HUES6 (cell line): ENCODE data around the gene KIAA1217.
A peak's percentile ranks its signal among the peaks of the same experiment; 100 is the strongest.
"Not testable (repeated sequence)": the region's sequence is repeated elsewhere in the genome, so short reads cannot be mapped to it uniquely, and the experiment has no call there.

Source experiments
- H3K27ac ChIP-seq: 2 replicates; pipeline ENCODE4 v1.7.0; 2013; ENCODE audit warnings: low read depth, mild to moderate bottlenecking, low read length, inconsistent platforms
- H3K27me3 ChIP-seq: 2 replicates; pipeline ENCODE4 v1.6.1; 2013; ENCODE audit warnings: low read length; ENCODE audit not compliant: control insufficient read depth, insufficient read depth
- H3K36me3 ChIP-seq: 2 replicates; pipeline ENCODE4 v1.6.1; 2013; ENCODE audit warnings: low read length; ENCODE audit not compliant: control insufficient read depth, insufficient read depth
- H3K4me1 ChIP-seq: 2 replicates; pipeline ENCODE4 v1.6.1; 2013; ENCODE audit warnings: low read length; ENCODE audit not compliant: control insufficient read depth, insufficient read depth
- H3K4me3 ChIP-seq: 2 replicates; pipeline ENCODE4 v1.5.1; 2013; ENCODE audit warnings: low read depth, low read length
- H3K9ac ChIP-seq: one replicate; pipeline ENCODE4 v1.6.1; 2013; ENCODE audit warnings: mild to moderate bottlenecking, low read length
- H3K9me3 ChIP-seq: 2 replicates; pipeline ENCODE4 v1.6.1; 2013; ENCODE audit warnings: low read depth, low read length; ENCODE audit not compliant: control insufficient read depth, insufficient read depth

The KIAA1217 gene

GRCh38 chr10:24340883-24341282, 131.9 kb downstream of the KIAA1217 start:
- H3K4me3 ChIP-seq: no peak overlapping the region
- H3K36me3 ChIP-seq: no peaks in the 10 kb centered on the region
- H3K9ac ChIP-seq: no peak overlapping the region
- no peaks in the 10 kb centered on the region for H3K27me3 ChIP-seq
- no peaks in the 10 kb centered on the region for H3K4me1 ChIP-seq
- H3K27ac ChIP-seq: no peak overlapping the region
- no peaks in the 10 kb centered on the region for H3K9me3 ChIP-seq

GRCh38 chr10:24341371-24341770, 132.4 kb downstream of the KIAA1217 start:
- Histone ChIP-seq H3K9me3 (no peaks in the 10 kb centered on the region), H3K4me1 (no peaks in the 10 kb centered on the region), H3K36me3 (no peaks in the 10 kb centered on the region), H3K9ac (no peak overlapping the region), H3K4me3 (no peak overlapping the region), H3K27ac (no peak overlapping the region), H3K27me3 (no peaks in the 10 kb centered on the region)

GRCh38 chr10:24341897-24342296, 133.0 kb downstream of the KIAA1217 start:
- no peaks in the 10 kb centered on the region for H3K4me1 ChIP-seq
- no peak overlapping the region for H3K9ac ChIP-seq
- H3K27me3 ChIP-seq: no peaks in the 10 kb centered on the region
- H3K4me3 ChIP-seq: no peak overlapping the region
- no peak overlapping the region for H3K27ac ChIP-seq
- H3K36me3 ChIP-seq: no peaks in the 10 kb centered on the region
- no peaks in the 10 kb centered on the region for H3K9me3 ChIP-seq

- H3K27ac ChIP-seq: no peak overlapping the region
- no peak overlapping the region for H3K9ac ChIP-seq
- no peaks in the 10 kb centered on the region for H3K9me3 ChIP-seq
These were observed 134.7 kb downstream of the KIAA1217 start for GRCh38 chr10:24343686-24344085.

GRCh38 chr10:24344279-24344678, 135.3 kb downstream of the KIAA1217 start:
- Histone ChIP-seq H3K4me1 (peaks cover 10% of the 10 kb centered on the region; the same call in 1 of the 2 replicates), H3K9ac (no peak overlapping the region), H3K27me3 (no peaks in the 10 kb centered on the region), H3K27ac (no peak overlapping the region), H3K9me3 (no peaks in the 10 kb centered on the region), H3K36me3 (no peaks in the 10 kb centered on the region), H3K4me3 (no peak overlapping the region)

More at GRCh38 chr10:24343686-24344085, 134.7 kb downstream of the KIAA1217 start:
- Histone ChIP-seq H3K36me3 (no peaks in the 10 kb centered on the region), H3K27me3 (no peaks in the 10 kb centered on the region), H3K4me3 (no peak overlapping the region), H3K4me1 (peaks cover 7% of the 10 kb centered on the region; the same call in 1 of the 2 replicates)

- Histone ChIP-seq H3K4me1 (peaks cover 11% of the 10 kb centered on the region; the same call in 1 of the 2 replicates), H3K4me3 (no peak overlapping the region), H3K9ac (no peak overlapping the region), H3K27ac (no peak overlapping the region), H3K36me3 (no peaks in the 10 kb centered on the region), H3K27me3 (no peaks in the 10 kb centered on the region), H3K9me3 (no peaks in the 10 kb centered on the region)
These were observed 135.9 kb downstream of the KIAA1217 start for GRCh38 chr10:24344695-24345463.

GRCh38 chr10:24346877-24347519, 138.1 kb downstream of the KIAA1217 start:
- Histone ChIP-seq H3K4me3 (no peak overlapping the region), H3K9me3 (no peaks in the 10 kb centered on the region), H3K9ac (no peak overlapping the region), H3K36me3 (no peaks in the 10 kb centered on the region), H3K4me1 (peaks cover 24% of the 10 kb centered on the region), H3K27ac (no peak overlapping the region), H3K27me3 (no peaks in the 10 kb centered on the region)

- Histone ChIP-seq H3K4me1 (peaks cover 29% of the 10 kb centered on the region), H3K4me3 (no peak overlapping the region), H3K27ac (0 out of 2 replicates have a peak overlapping the region, but pooled peaks have one; percentile 21), H3K27me3 (no peaks in the 10 kb centered on the region), H3K36me3 (no peaks in the 10 kb centered on the region), H3K9me3 (no peaks in the 10 kb centered on the region), H3K9ac (no peak overlapping the region)
These were observed 140.6 kb downstream of the KIAA1217 start for GRCh38 chr10:24349379-24350001.

GRCh38 chr10:24350070-24350921, 141.4 kb downstream of the KIAA1217 start:
- no peak overlapping the region for H3K9ac ChIP-seq
- no peak overlapping the region for H3K27ac ChIP-seq
- no peaks in the 10 kb centered on the region for H3K9me3 ChIP-seq
- no peaks in the 10 kb centered on the region for H3K36me3 ChIP-seq
- H3K4me3 ChIP-seq: no peak overlapping the region
- peaks cover 29% of the 10 kb centered on the region for H3K4me1 ChIP-seq
- no peaks in the 10 kb centered on the region for H3K27me3 ChIP-seq

GRCh38 chr10:24350922-24351225, 141.9 kb downstream of the KIAA1217 start:
- not testable (repeated sequence) for H3K36me3 ChIP-seq, H3K9ac ChIP-seq, H3K27me3 ChIP-seq, H3K4me3 ChIP-seq, H3K9me3 ChIP-seq, H3K27ac ChIP-seq
- peaks cover 29% of the 10 kb centered on the region for H3K4me1 ChIP-seq
